Suppressor macrophage treated with lipopolysaccharide for 4 hours (primary cell): ENCODE results near the gene JAM2.
"Not testable (repeated sequence)": the region's sequence is repeated elsewhere in the genome, so short reads cannot be mapped to it uniquely, and the experiment has no call there.

ENCODE experiments used
- DNase-seq: peaks from one replicate; pipeline ENCODE4 v3.0.0-alpha.2; 2020

Gene JAM2

DNA sequence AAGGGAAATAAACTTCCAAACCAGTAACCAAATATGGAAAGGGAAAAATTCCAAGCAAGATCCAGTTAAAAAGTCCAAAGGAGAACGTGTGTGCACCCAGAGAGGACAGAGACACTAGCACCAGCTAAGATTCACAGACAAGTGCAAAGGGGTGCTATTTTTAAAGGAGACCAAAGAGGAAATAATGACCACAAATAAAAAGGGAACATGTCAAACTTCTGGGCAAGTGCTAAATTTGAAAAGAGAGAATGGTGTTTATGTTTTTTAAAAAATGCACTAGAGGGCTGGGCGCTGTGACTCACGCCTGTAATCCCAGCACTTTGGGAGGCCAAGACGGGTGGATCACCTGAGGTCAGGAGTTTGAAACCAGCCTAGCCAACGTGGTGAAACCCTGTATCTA lies 8.6 kb downstream of the JAM2 start:
- no peak for DNase-seq

DNA sequence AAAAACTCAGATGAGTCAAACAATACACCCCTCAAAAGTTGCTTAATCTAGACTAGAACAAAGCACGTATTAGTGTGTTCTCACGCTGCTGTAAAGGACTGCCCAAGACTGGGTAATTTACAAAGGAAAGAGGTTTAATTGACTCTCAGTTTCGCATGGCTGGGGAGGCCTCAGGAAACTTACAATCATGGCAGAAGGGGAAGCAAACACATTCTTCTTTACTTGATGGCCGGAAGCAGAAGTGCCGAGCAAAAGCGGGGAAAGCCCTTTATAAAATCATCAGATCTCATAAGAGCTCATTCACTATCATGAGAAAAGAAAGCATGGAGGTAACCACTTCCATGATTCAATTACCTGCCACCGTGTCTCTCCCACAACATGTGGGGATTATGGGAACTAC lies 10.1 kb downstream of the JAM2 start:
- peak; percentile 42 for DNase-seq

GRCh38 chr21:25656412-25656811 lies 17.4 kb downstream of the JAM2 start:
- DNase-seq, result no peak

- no peak for DNase-seq
These were observed 18.1 kb downstream of the JAM2 start for GRCh38 chr21:25657140-25657539.

GRCh38 chr21:25658427-25659035 lies 19.5 kb downstream of the JAM2 start:
- no peak for DNase-seq

GRCh38 chr21:25660233-25660632 lies 21.2 kb downstream of the JAM2 start:
- no peak for DNase-seq

GRCh38 chr21:25664491-25664931 lies 25.5 kb downstream of the JAM2 start:
- no peak for DNase-seq

DNA sequence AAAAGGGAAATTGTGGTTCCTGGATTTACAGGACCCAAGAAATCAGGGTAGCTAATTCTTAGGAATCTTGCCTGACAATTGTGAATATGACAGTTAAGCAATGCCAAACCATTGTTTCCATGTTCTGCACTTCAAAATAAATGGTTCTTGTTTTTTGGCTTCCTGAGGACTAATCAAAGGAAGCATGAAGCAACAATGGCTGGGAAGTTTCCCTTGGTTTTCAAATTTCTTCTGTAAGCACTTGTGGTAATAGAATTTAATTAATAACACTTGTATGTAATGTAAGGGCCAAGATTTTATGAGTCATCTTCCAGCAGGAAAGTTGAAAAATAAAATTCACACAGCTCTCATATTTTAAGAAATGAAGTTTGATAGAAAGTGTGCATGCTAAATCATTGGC lies 31.7 kb downstream of the JAM2 start:
- DNase-seq, result peak; percentile 6

- no peak for DNase-seq
These were observed 37.4 kb downstream of the JAM2 start for GRCh38 chr21:25676451-25676850.

GRCh38 chr21:25682382-25682781 lies 43.3 kb downstream of the JAM2 start:
- no peak for DNase-seq

DNA sequence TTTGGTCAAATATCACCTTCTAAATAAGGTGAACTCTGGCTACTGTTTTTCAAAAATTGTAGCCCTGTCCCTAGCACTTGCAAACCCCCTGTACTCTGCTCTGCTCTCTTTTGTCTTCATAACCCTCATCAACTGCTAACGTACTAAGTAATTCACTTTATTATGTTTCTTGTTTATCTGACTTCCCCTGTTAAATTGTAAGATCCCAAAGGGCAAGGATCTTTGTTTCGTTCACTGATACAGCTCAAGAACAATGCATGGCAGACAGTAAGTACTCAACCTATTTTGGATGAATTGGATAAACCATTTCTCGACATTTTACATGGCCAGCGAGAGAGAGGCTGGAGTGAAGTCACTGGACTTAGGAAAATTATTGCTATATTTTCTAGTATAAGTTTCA lies 48.7 kb downstream of the JAM2 start:
- DNase-seq, result no peak

- no peak for DNase-seq
These were observed 49.5 kb downstream of the JAM2 start for GRCh38 chr21:25688275-25689155.

GRCh38 chr21:25689226-25689625 lies 50.2 kb downstream of the JAM2 start:
- no peak for DNase-seq

DNA sequence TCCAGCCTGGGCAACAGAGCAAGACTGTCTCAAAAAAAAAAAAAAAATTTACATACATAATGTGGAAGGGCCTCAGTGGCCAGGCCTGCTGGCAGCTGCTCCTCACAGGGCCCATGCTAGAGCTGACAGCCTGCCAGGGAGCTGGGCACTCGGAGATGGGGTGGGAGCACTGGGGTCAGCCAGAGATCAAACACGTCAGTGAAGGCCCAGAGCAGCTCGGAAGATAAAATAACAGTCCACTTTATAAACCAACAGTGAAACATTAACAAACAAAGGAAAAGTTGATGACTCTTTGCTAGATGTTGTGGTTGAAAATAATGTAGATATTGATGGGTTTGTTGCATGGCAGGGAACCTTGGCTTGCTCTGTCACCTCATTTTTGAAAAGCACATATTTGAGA lies 52.9 kb downstream of the JAM2 start:
- no peak for DNase-seq

GRCh38 chr21:25695461-25695860 lies 56.4 kb downstream of the JAM2 start:
- not testable (repeated sequence) for DNase-seq

DNA sequence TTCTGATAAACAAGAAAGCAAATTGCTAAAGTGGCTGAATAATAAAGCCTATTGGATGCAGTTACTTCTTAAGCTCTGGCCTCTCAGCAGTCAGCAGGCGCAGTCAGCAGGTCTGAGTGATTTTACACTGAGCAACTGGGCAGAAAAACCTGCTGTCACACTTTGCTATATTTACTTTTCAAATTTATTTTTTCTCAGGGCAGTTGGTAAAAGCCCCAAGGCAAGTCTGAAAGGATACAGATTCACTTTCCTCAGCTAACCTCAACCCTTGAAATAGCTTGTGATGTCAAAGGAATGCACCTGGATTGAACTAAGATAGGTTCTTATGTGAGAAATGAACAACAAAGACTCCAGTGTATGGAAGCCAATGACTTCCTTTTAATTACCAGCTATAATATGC lies 61.7 kb downstream of the JAM2 start:
- no peak for DNase-seq

DNA sequence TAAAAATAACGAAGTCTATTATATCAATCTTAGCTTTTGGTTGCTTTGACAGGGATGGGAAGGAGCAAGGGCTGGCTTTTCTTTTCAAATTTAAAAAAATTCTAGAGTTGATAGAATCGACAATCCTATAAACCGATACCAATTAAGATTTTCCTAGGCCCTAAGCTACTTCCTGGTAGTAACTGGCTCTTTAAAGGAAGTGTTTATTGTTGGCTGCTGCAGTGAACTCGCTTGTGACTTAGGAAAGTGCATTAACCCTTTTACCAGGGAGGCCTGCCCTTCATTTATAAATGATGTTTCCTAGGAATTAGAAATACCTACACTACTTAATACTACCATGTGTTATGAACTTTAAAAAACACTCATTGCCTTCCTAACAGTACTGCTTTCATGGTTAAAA lies 62.5 kb downstream of the JAM2 start:
- DNase-seq, result no peak

GRCh38 chr21:25708467-25709065 lies 69.5 kb downstream of the JAM2 start:
- peak; percentile 61 for DNase-seq

GRCh38 chr21:25709684-25710265 lies 70.7 kb downstream of the JAM2 start:
- no peak for DNase-seq

- DNase-seq, result no peak
These were observed 71.5 kb downstream of the JAM2 start for GRCh38 chr21:25710550-25710949.

GRCh38 chr21:25714066-25714465 lies 75.0 kb downstream of the JAM2 start:
- DNase-seq, result not testable (repeated sequence)

DNA sequence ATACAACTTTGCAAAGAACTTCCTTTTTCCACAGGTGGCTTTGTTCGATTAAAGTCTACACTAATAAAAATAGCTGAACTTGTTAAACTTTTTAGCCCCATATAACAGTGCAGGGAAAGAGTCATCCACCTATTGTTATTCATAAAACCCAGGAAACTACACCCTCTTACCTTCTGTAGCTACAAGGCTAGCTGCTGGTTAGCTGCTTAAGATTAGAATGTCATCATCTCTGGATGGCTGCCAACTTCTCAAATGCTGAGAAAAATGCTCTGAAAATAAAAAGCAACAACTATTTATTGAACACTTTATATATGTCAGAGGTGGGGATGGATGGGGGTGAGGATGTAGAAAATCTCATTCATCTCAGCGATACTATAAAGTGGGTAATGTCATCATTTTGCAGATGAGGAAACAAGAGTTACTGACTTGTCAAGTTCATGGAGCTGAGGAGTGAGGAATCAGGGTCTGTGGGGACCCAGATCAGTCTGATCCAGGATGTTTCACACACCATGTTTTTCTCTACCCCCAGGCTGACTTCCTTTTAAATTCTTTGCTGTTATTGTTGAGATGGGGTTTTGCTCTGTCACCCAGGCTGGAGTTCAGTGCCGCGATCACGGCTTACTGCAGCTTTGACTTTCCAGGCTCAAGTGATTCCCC lies 78.6 kb downstream of the JAM2 start:
- no peak for DNase-seq

DNA sequence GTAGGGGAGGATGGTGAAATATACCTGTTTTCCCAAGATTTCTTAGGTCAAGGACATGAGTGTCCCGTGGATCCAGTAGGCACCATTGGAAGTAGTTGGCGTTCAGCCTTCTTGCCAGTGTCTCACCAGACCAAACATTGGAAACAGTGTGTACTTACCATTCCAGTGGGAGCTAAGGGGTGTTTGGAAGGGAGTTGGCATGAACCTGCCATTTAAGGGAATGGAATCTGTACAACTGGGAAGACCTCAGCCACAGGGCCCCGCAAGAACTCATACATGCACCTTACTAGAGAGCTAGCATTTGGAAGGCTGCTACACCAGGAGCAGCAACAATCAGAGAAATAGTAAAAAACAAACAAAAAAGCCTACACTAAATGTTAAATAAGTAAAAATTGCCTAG lies 82.9 kb downstream of the JAM2 start:
- DNase-seq, result no peak
